ENCODE data around the gene ATP10A.

Gene ATP10A

DNA sequence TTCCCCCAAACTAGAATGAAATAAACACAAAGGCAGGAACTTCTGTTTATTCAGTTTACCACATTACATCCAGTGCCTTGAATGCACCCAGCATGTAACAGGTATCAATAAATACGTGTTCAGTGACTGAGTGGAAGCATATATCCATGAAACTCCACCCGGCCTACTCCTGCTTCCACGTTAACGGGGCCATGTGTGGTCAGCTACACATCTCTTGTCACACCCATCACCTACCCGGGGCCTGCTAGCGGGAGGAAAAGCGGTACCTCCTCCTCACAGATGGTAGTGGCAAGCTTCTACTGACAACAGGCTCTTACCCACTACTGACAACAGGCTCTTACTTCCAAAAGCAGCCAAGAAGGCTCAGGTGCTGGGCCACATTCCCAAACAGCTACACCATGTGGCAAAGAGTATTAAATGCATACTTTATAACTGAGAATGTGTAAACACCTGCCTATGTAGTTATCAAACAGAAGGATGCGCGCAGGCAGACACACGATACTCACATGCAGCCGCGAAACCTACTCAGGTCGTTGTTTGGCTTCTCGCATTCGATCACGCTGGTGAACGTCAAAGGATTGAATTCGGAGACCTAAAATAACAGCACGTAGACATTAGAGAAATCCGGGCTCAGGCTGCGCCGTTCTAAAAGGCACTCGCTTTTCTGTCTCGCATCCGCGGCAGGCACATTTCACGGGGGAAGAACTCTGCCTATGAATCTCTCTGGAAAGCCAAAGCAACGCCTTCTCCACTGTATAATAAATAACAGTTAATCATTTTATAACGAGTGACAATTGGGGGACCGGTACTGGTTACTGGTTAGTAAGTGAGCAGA, 127.4 kb downstream of the ATP10A start:
- H3K27ac ChIP-seq (ENCODE audit: low read depth, low read length) = no peak overlapping the region
- H3K27me3 ChIP-seq (ENCODE audit: control insufficient read depth in 1 of 2, insufficient read depth in 2 of 2, low read length in 2 of 2) = no peaks in the 10 kb centered on the region
- peaks cover 0 to 12% of the 10 kb centered on the region in 2 donors for H3K9me3 ChIP-seq (ENCODE audit: control insufficient read depth in 1 of 2, low read length in 2 of 2)
- no peaks in the 10 kb centered on the region for H3K36me3 ChIP-seq (ENCODE audit: control insufficient read depth in 1 of 2, insufficient read depth in 2 of 2, low read length in 2 of 2)
- no peak overlapping the region for H3K4me3 ChIP-seq (ENCODE audit: low read depth in 1 of 2, low read length in 2 of 2)
- H3K9ac ChIP-seq (ENCODE audit: low read depth in 1 of 2, low read length in 2 of 2) = no peak overlapping the region
- H3K4me1 ChIP-seq (ENCODE audit: control insufficient read depth in 1 of 2, insufficient read depth in 2 of 2, low read length in 2 of 2) = no peaks in the 10 kb centered on the region

- Histone ChIP-seq H3K9ac (ENCODE audit: low read depth in 1 of 2, low read length in 2 of 2) (no peak overlapping the region), H3K4me3 (ENCODE audit: low read depth in 1 of 2, low read length in 2 of 2) (no peak overlapping the region), H3K27me3 (ENCODE audit: control insufficient read depth in 1 of 2, insufficient read depth in 2 of 2, low read length in 2 of 2) (no peaks in the 10 kb centered on the region), H3K9me3 (ENCODE audit: control insufficient read depth in 1 of 2, low read length in 2 of 2) (peaks cover 0 to 13% of the 10 kb centered on the region in 2 donors), H3K36me3 (ENCODE audit: control insufficient read depth in 1 of 2, insufficient read depth in 2 of 2, low read length in 2 of 2) (no peaks in the 10 kb centered on the region), H3K27ac (ENCODE audit: low read depth, low read length) (no peak overlapping the region), H3K4me1 (ENCODE audit: control insufficient read depth in 1 of 2, insufficient read depth in 2 of 2, low read length in 2 of 2) (no peaks in the 10 kb centered on the region)
Measured at GRCh38 chr15:25734680-25735355, 128.3 kb downstream of the ATP10A start.

DNA sequence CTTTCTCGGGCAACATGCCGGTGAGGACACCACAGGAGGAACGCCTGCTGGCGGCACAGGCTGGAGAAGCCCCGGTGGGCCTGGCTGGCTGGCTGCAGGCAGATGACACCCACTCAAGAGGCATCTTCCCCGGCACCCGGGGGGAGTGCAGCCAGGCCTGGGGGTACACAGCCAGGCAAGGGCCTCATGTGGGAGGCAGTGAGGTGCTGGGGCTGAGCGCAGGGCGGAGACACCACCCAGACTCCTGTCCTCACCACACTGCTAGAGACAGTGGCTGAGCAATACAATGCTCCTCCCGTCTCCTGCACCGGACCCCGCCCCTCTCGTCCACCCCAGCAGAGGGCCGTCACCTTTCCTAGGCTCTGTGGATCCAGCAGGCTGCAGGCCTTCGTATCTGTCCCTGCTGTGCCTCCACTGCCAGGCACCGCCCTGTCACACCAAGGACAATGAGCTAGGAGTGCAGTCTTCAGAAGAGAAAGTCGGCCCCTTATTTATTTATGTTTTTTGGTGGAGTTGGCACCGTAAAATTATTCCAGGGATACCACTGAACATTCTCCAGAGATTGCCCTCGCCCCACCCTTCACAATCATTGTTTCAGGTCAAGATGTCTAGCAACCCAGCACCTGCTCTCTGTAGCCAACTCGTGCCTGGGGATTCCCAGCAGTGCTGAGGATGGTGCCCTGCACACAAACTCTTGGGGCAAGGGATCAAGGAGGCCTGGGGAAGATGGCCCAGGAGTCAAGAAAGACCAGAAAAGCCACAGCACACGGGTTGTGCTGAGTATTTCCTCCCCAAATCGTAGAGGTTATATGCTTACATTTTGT, 129.1 kb downstream of the ATP10A start:
- Histone ChIP-seq H3K4me3 (ENCODE audit: low read depth in 1 of 2, low read length in 2 of 2) (no peak overlapping the region), H3K4me1 (ENCODE audit: control insufficient read depth in 1 of 2, insufficient read depth in 2 of 2, low read length in 2 of 2) (no peaks in the 10 kb centered on the region), H3K27ac (ENCODE audit: low read depth, low read length) (no peak overlapping the region)

DNA sequence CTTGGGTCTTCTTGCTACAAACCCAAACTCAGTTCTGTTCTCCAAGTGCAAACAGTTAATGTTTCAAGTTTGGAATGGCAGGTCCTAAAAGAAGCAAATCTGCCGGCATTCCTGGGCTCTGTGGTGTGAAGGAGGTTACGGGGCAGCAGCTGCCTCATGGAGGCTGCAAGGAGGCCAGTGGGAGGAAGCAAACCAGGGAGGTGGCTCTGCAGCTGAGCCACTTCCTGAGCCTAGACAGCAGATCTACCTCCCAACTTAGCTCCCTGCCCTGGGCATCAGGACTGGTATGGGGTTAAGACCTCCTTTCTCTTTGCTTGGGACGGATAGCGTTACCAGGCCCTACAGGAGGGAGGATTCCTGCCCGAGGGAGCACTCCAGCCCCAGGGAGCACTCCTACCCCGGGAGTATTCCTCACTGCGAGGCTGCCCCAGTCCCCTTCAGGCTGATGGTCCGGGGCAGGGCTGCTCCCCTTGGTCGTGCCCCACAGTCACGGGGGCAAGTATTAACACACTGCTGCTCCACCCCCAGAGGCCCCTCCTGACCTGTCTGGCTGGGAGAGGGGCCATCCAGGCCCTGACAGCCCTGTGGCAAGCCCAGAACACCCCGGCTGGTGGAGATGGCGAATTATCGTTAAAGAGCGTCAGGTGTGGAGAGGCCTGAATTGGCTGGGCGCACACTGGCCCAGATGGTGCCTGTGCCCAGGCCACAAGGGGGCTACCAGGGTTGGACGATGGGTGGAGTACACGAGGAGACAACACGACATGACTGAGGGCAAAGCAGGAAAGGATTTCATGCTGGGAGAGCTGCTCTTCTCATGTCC, 129.9 kb downstream of the ATP10A start:
- H3K36me3 ChIP-seq (ENCODE audit: control insufficient read depth in 1 of 2, insufficient read depth in 2 of 2, low read length in 2 of 2) = no peaks in the 10 kb centered on the region
- H3K4me3 ChIP-seq (ENCODE audit: low read depth in 1 of 2, low read length in 2 of 2) = no peak overlapping the region
- no peaks in the 10 kb centered on the region for H3K4me1 ChIP-seq (ENCODE audit: control insufficient read depth in 1 of 2, insufficient read depth in 2 of 2, low read length in 2 of 2)
- H3K9ac ChIP-seq (ENCODE audit: low read depth in 1 of 2, low read length in 2 of 2) = no peak overlapping the region
- H3K9me3 ChIP-seq (ENCODE audit: control insufficient read depth in 1 of 2, low read length in 2 of 2) = peaks cover 8 to 13% of the 10 kb centered on the region in 2 donors
- H3K27ac ChIP-seq (ENCODE audit: low read depth, low read length) = no peak overlapping the region
- no peaks in the 10 kb centered on the region for H3K27me3 ChIP-seq (ENCODE audit: control insufficient read depth in 1 of 2, insufficient read depth in 2 of 2, low read length in 2 of 2)

More for the DNA sequence above, 129.1 kb downstream of the ATP10A start:
- H3K9me3 ChIP-seq (ENCODE audit: control insufficient read depth in 1 of 2, low read length in 2 of 2) = peaks cover 4 to 13% of the 10 kb centered on the region in 2 donors
- no peak overlapping the region for H3K9ac ChIP-seq (ENCODE audit: low read depth in 1 of 2, low read length in 2 of 2)
- H3K27me3 ChIP-seq (ENCODE audit: control insufficient read depth in 1 of 2, insufficient read depth in 2 of 2, low read length in 2 of 2) = no peaks in the 10 kb centered on the region
- no peaks in the 10 kb centered on the region for H3K36me3 ChIP-seq (ENCODE audit: control insufficient read depth in 1 of 2, insufficient read depth in 2 of 2, low read length in 2 of 2)

- H3K4me1 ChIP-seq (ENCODE audit: control insufficient read depth in 1 of 2, insufficient read depth in 2 of 2, low read length in 2 of 2) = no peaks in the 10 kb centered on the region
- H3K9ac ChIP-seq (ENCODE audit: low read depth in 1 of 2, low read length in 2 of 2) = no peak overlapping the region
- H3K27ac ChIP-seq (ENCODE audit: low read depth, low read length) = no peak overlapping the region
- no peaks in the 10 kb centered on the region for H3K36me3 ChIP-seq (ENCODE audit: control insufficient read depth in 1 of 2, insufficient read depth in 2 of 2, low read length in 2 of 2)
- no peak overlapping the region for H3K4me3 ChIP-seq (ENCODE audit: low read depth in 1 of 2, low read length in 2 of 2)
- H3K9me3 ChIP-seq (ENCODE audit: control insufficient read depth in 1 of 2, low read length in 2 of 2) = peaks cover 8 to 14% of the 10 kb centered on the region in 2 donors
- no peaks in the 10 kb centered on the region for H3K27me3 ChIP-seq (ENCODE audit: control insufficient read depth in 1 of 2, insufficient read depth in 2 of 2, low read length in 2 of 2)
Measured at GRCh38 chr15:25732191-25732590, 130.9 kb downstream of the ATP10A start.

GRCh38 chr15:25731411-25731810, 131.7 kb downstream of the ATP10A start:
- Histone ChIP-seq H3K4me3 (ENCODE audit: low read depth in 1 of 2, low read length in 2 of 2) (no peak overlapping the region), H3K27ac (ENCODE audit: low read depth, low read length) (no peak overlapping the region), H3K9ac (ENCODE audit: low read depth in 1 of 2, low read length in 2 of 2) (no peak overlapping the region), H3K4me1 (ENCODE audit: control insufficient read depth in 1 of 2, insufficient read depth in 2 of 2, low read length in 2 of 2) (no peaks in the 10 kb centered on the region), H3K27me3 (ENCODE audit: control insufficient read depth in 1 of 2, insufficient read depth in 2 of 2, low read length in 2 of 2) (no peaks in the 10 kb centered on the region), H3K36me3 (ENCODE audit: control insufficient read depth in 1 of 2, insufficient read depth in 2 of 2, low read length in 2 of 2) (no peaks in the 10 kb centered on the region), H3K9me3 (ENCODE audit: control insufficient read depth in 1 of 2, low read length in 2 of 2) (peaks cover 8 to 14% of the 10 kb centered on the region in 2 donors)

DNA sequence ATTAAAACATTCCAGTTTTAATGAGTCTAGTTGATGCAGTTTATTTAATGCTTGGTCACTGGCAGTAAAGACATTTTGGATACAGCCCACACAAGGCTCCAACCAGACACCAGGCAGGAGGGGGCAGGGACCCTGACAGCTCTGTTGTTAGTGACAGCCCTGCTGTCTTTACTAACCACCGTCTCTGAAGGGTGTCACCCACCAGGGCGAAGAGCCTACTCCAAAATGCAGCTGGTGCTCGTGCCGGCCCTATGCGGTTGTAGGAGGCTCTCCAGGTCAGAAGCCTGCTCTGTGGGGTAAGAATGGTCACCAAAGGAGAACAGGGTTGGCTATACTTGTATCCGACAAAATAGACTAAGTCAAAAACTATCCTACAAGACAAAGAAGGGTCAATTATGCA, 132.2 kb downstream of the ATP10A start:
- no peak overlapping the region for H3K4me3 ChIP-seq (ENCODE audit: low read depth in 1 of 2, low read length in 2 of 2)
- H3K9me3 ChIP-seq (ENCODE audit: control insufficient read depth in 1 of 2, low read length in 2 of 2) = peaks cover 8 to 14% of the 10 kb centered on the region in 2 donors
- no peaks in the 10 kb centered on the region for H3K27me3 ChIP-seq (ENCODE audit: control insufficient read depth in 1 of 2, insufficient read depth in 2 of 2, low read length in 2 of 2)
- no peaks in the 10 kb centered on the region for H3K36me3 ChIP-seq (ENCODE audit: control insufficient read depth in 1 of 2, insufficient read depth in 2 of 2, low read length in 2 of 2)
- no peak overlapping the region for H3K27ac ChIP-seq (ENCODE audit: low read depth, low read length)
- no peaks in the 10 kb centered on the region for H3K4me1 ChIP-seq (ENCODE audit: control insufficient read depth in 1 of 2, insufficient read depth in 2 of 2, low read length in 2 of 2)
- no peak overlapping the region for H3K9ac ChIP-seq (ENCODE audit: low read depth in 1 of 2, low read length in 2 of 2)

- Histone ChIP-seq H3K9me3 (ENCODE audit: control insufficient read depth in 1 of 2, low read length in 2 of 2) (peaks cover 12 to 13% of the 10 kb centered on the region in 2 donors), H3K36me3 (ENCODE audit: control insufficient read depth in 1 of 2, insufficient read depth in 2 of 2, low read length in 2 of 2) (peaks cover 0 to 2% of the 10 kb centered on the region in 2 donors), H3K27me3 (ENCODE audit: control insufficient read depth in 1 of 2, insufficient read depth in 2 of 2, low read length in 2 of 2) (no peaks in the 10 kb centered on the region), H3K27ac (ENCODE audit: low read depth, low read length) (no peak overlapping the region), H3K9ac (ENCODE audit: low read depth in 1 of 2, low read length in 2 of 2) (no peak overlapping the region), H3K4me1 (ENCODE audit: control insufficient read depth in 1 of 2, insufficient read depth in 2 of 2, low read length in 2 of 2) (no peaks in the 10 kb centered on the region), H3K4me3 (ENCODE audit: low read depth in 1 of 2, low read length in 2 of 2) (no peak overlapping the region)
Measured at GRCh38 chr15:25728816-25729215, 134.3 kb downstream of the ATP10A start.

DNA sequence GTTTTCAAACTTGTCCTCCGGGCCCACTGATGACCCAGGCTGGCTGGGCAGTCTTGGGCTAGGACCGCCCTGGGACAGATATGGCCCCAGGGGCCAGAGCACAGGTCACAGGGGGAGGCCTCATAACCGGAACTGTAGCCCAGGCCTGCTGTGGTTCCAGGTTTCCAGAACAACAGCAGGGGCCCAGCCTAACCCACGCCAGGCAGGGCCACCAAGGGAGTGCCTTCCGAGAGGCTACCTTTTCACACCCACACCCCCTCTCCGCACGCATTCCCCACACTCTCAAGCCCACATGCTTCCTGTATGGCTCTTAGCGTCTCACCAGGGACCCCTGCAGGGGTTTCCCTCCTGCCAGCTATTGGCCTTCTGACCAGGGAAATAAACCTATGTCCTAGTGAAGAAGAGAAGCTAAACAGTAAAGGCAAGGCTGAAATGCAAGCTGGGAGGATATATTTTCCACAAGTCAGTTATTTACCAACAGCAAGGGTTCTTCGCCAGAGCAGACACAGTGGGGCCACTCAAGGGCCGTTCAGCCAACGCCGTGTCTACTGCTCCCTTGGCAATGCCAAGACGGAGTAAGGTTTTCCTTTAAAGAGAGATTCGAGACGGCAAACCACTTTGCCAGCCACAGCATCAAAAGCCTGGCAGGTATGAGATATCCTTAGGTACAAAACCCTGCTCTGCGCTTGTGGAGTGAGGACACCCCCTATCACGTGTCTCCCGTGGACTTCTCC, 135.1 kb downstream of the ATP10A start:
- Histone ChIP-seq H3K36me3 (ENCODE audit: control insufficient read depth in 1 of 2, insufficient read depth in 2 of 2, low read length in 2 of 2) (peaks cover 0 to 2% of the 10 kb centered on the region in 2 donors), H3K4me3 (ENCODE audit: low read depth in 1 of 2, low read length in 2 of 2) (no peak overlapping the region), H3K27ac (ENCODE audit: low read depth, low read length) (no peak overlapping the region), H3K27me3 (ENCODE audit: control insufficient read depth in 1 of 2, insufficient read depth in 2 of 2, low read length in 2 of 2) (no peaks in the 10 kb centered on the region), H3K4me1 (ENCODE audit: control insufficient read depth in 1 of 2, insufficient read depth in 2 of 2, low read length in 2 of 2) (no peaks in the 10 kb centered on the region), H3K9me3 (ENCODE audit: control insufficient read depth in 1 of 2, low read length in 2 of 2) (peaks cover 9 to 12% of the 10 kb centered on the region in 2 donors), H3K9ac (ENCODE audit: low read depth in 1 of 2, low read length in 2 of 2) (no peak overlapping the region)

All from duodenal mucosa (tissue), 2 donors.